Lower leg skin (tissue), 4 donors: ENCODE measurements around the gene NPAS3. TPM values are rescaled to one million over a fixed set of nuclear protein-coding genes. Genes with fewer than 3 reads are reported as not detected.

Experiments used
- DNase-seq, 2 donors: peaks; one replicate each; pipeline ENCODE4 v3.0.0-alpha.2; 2019; ENCODE audit warnings: low spot score in 2 of 2
- H3K4me3 ChIP-seq: fragments of 200-600 bp; sonication (generic); 2 replicates; pipeline ENCODE4 v1.5.1; 2017; ENCODE audit warnings: mild to moderate bottlenecking, low read depth; ENCODE audit not compliant: poor library complexity, severe bottlenecking
- CTCF ChIP-seq, 3 donors: fragments of 450-650 bp; IDR thresholded peaks; one replicate each; pipeline ENCODE4 v1.5.1; 2016; ENCODE audit warnings: antibody characterized with exemption in 3 of 3, mild to moderate bottlenecking in 3 of 3, moderate library complexity in 2 of 3
- POLR2A ChIP-seq, 2 donors: fragments of 450-650 bp; IDR thresholded peaks; one replicate each; pipeline ENCODE4 v1.6.1; 2016 to 2017; ENCODE audit warnings: antibody characterized with exemption in 2 of 2, mild to moderate bottlenecking in 1 of 2, moderate library complexity in 1 of 2
- WGBS, 2 donors: methylation state at CpG; one replicate each; pipeline ENCODE4 v1.1.5; 2018; 5-methylcytosine and 5-hydroxymethylcytosine counted together
- intact Hi-C: fragments of 100-400 bp; cut with DNase I; formaldehyde crosslinking; loops from one replicate; pipeline ENCODE4 v1.15.0; 2023; ENCODE audit warnings: low total_unique reads
- total RNA-seq, 4 donors: library from RNA; depleted of rRNA; stranded (reverse); fragments of >200 nt; gene quantifications; one replicate each; pipeline ENCODE4 v1.1.0, GENCODE V29; 2016

Gene NPAS3
- total RNA-seq, 4 donors from 2014 or later, result 0.25 to 0.29 TPM; not detected in 2

GRCh38 chr14:33285902-33286700 lies 347.4 kb downstream of the NPAS3 start:
- intact Hi-C loops, result no loop called here
- DNase-seq, result no peak
- H3K4me3 ChIP-seq, result no peak overlapping the region
- WGBS, 2 donors, result 85 to 87% methylated on average over 5 of the region's 5 CpGs
- TF ChIP-seq POLR2A (IDR thresholded peaks at IDR 0.05) (no peak), CTCF (IDR thresholded peaks at IDR 0.05) (no peak)

- no peak overlapping the region for H3K4me3 ChIP-seq
- no peak for TF ChIP-seq CTCF (IDR thresholded peaks at IDR 0.05)
- no peak for TF ChIP-seq POLR2A (IDR thresholded peaks at IDR 0.05)
- intact Hi-C loops, result no loop called here
- WGBS, 2 donors, result 56 to 65% methylated on average over 6 of the region's 6 CpGs
- no peak for DNase-seq
Observed at GRCh38 chr14:33287189-33287588, 348.5 kb downstream of the NPAS3 start.

- intact Hi-C loops, result no loop called here
Observed at GRCh38 chr14:33290641-33291040, 352.0 kb downstream of the NPAS3 start.

DNA sequence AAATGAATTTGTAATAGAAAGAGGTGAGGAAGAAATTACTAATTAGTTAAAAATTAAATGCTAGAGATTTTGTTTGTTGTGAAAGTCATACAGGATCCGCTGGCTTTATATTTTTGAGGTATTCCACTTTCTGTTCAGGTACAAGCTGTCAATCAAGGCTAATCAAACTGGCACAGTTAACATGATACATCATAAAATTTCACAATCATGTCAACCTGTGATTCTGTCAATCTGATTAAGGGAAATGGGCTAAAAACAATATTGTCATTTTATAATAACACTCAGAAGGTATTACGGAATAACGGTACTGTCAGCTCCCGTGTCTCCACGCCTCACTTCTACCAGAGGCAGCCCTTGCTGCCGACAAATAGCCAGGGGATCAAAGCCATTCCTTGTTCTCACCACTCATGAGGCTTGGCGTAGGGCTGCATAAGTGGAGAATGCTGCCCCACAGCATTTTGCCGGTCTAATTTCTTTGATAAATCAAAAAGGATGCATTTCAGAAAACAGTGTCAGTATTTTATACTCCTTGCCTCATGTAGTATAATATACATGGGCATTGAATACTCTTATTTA lies 352.9 kb downstream of the NPAS3 start:
- no peak overlapping the region for H3K4me3 ChIP-seq
- DNase-seq, result no peak
- TF ChIP-seq POLR2A (IDR thresholded peaks at IDR 0.05) (no peak), CTCF (IDR thresholded peaks at IDR 0.05) (no peak)
- WGBS, 2 donors, result 91 to 92% methylated on average over 8 of the region's 8 CpGs
- intact Hi-C loops, result no loop called here

More at GRCh38 chr14:33290641-33291040, 352.0 kb downstream of the NPAS3 start:
- 66 to 71% methylated on average over 4 of the region's 4 CpGs for WGBS, 2 donors
- DNase-seq, result no peak
- TF ChIP-seq POLR2A (IDR thresholded peaks at IDR 0.05), result no peak
- TF ChIP-seq CTCF (IDR thresholded peaks at IDR 0.05), result no peak
- no peak overlapping the region for H3K4me3 ChIP-seq

- TF ChIP-seq POLR2A (IDR thresholded peaks at IDR 0.05), result no peak
- intact Hi-C loops, result no loop called here
- H3K4me3 ChIP-seq, result no peak overlapping the region
- no peak for DNase-seq
- 95 to 98% methylated on average over 2 of the region's 2 CpGs for WGBS, 2 donors
Observed at GRCh38 chr14:33294419-33294818, 355.7 kb downstream of the NPAS3 start.

GRCh38 chr14:33297565-33297964 lies 358.9 kb downstream of the NPAS3 start:
- H3K4me3 ChIP-seq, result no peak overlapping the region
- intact Hi-C loops, result no loop called here
- no peak for DNase-seq
- WGBS, 2 donors, result 63 to 68% methylated on average over 4 of the region's 4 CpGs
- TF ChIP-seq CTCF (IDR thresholded peaks at IDR 0.05) (no peak), POLR2A (IDR thresholded peaks at IDR 0.05) (no peak)
